Measurements from ENCODE around the gene NUP153. TPM values are rescaled to one million over a fixed set of nuclear protein-coding genes. Genes with fewer than 3 reads are reported as not detected.

Gene NUP153
- polyA plus RNA-seq, 1 donor from 2014 or later: 20.6 TPM

DNA sequence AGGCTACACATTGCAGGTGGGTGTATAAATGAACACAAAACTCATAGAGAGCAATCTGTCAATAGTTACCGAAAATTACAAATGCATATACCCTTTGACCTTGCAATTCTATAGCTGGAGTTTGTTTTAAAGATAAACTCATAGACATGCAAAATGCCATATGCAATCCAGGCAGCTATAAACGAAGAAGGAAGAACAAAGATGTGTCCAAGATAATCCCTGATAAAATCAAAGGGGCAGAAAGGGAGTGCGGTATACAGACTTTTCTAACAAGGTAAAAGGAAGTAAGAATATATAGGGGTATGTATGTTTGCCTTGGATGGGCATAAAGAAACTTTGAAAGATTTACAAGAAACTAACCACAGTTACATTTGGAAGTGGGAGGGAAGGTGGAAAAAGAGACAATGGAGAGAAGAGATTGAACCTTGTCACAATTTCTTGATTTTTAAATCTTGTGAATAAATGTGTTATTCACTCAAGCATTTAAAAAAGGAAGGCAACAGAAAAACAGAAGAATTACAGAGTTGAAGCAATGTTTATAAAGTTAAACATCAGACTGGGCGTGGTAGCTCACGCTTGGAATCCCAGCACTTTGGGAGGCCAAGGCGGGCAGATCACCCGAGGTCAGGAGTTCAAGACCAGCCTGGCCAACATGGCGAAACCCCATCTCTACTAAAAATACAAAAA lies 76.8 kb downstream of the NUP153 start:
- no peaks in the 10 kb centered on the region for H3K9me2 ChIP-seq (ENCODE audit: insufficient read depth, low read length)
- no peak for TF ChIP-seq MXI1 (conservative IDR thresholded peaks at IDR 0.05; ENCODE audit: poor library complexity, severe bottlenecking)
- TF ChIP-seq EZH2 (IDR thresholded peaks at IDR 0.05; ENCODE audit: borderline replicate concordance, insufficient read depth, low read length, poor library complexity, severe bottlenecking): no peak
- no peak for TF ChIP-seq EP300 (conservative IDR thresholded peaks at IDR 0.05; ENCODE audit: poor library complexity, severe bottlenecking)
- no peaks in the 10 kb centered on the region for H3F3A ChIP-seq (ENCODE audit: insufficient read depth, low read length, poor library complexity, severe bottlenecking)
- peaks cover 9% of the 10 kb centered on the region for H3K36me3 ChIP-seq (ENCODE audit: insufficient read depth, low read length)
- no peaks in the 10 kb centered on the region for H3K79me2 ChIP-seq (replicated peaks; ENCODE audit: insufficient read depth, low read length)
- no peaks in the 10 kb centered on the region for H4K20me1 ChIP-seq (ENCODE audit: insufficient read depth)
- no peaks in the 10 kb centered on the region for H3K27me3 ChIP-seq (ENCODE audit: insufficient read depth, low read depth, low read length)
- H3K4me3 ChIP-seq (ENCODE audit: low read length): no peak overlapping the region
- no peak overlapping the region for H3K27ac ChIP-seq (ENCODE audit: low read length)
- H3K9ac ChIP-seq (ENCODE audit: low read length): no peak overlapping the region
- no peaks in the 10 kb centered on the region for H3K9me3 ChIP-seq (ENCODE audit: low read length)
- no peak overlapping the region for H2AFZ ChIP-seq (ENCODE audit: low read depth, low read length)
- H3K4me2 ChIP-seq (ENCODE audit: low read length): no peak overlapping the region

GRCh38 chr6:17628873-17629272 lies 77.9 kb downstream of the NUP153 start:
- no peaks in the 10 kb centered on the region for H3K9me2 ChIP-seq (ENCODE audit: insufficient read depth, low read length)
- H3K9ac ChIP-seq (ENCODE audit: low read length): no peak overlapping the region
- TF ChIP-seq, protein P1, sequence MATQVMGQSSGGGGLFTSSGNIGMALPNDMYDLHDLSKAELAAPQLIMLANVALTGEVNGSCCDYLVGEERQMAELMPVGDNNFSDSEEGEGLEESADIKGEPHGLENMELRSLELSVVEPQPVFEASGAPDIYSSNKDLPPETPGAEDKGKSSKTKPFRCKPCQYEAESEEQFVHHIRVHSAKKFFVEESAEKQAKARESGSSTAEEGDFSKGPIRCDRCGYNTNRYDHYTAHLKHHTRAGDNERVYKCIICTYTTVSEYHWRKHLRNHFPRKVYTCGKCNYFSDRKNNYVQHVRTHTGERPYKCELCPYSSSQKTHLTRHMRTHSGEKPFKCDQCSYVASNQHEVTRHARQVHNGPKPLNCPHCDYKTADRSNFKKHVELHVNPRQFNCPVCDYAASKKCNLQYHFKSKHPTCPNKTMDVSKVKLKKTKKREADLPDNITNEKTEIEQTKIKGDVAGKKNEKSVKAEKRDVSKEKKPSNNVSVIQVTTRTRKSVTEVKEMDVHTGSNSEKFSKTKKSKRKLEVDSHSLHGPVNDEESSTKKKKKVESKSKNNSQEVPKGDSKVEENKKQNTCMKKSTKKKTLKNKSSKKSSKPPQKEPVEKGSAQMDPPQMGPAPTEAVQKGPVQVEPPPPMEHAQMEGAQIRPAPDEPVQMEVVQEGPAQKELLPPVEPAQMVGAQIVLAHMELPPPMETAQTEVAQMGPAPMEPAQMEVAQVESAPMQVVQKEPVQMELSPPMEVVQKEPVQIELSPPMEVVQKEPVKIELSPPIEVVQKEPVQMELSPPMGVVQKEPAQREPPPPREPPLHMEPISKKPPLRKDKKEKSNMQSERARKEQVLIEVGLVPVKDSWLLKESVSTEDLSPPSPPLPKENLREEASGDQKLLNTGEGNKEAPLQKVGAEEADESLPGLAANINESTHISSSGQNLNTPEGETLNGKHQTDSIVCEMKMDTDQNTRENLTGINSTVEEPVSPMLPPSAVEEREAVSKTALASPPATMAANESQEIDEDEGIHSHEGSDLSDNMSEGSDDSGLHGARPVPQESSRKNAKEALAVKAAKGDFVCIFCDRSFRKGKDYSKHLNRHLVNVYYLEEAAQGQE (IDR thresholded peaks at IDR 0.05; ENCODE audit: borderline replicate concordance): no peak
- TF ChIP-seq TAF1 (IDR thresholded peaks at IDR 0.05; ENCODE audit: low read depth): no peak
- no peak for TF ChIP-seq CTCF (IDR thresholded peaks at IDR 0.05; ENCODE audit: poor library complexity, severe bottlenecking)
- no peak for TF ChIP-seq POLR2AphosphoS5 (IDR thresholded peaks at IDR 0.05)
- no peak for TF ChIP-seq EP300 (conservative IDR thresholded peaks at IDR 0.05; ENCODE audit: poor library complexity, severe bottlenecking)
- TF ChIP-seq EZH2 (IDR thresholded peaks at IDR 0.05; ENCODE audit: borderline replicate concordance, insufficient read depth, low read length, poor library complexity, severe bottlenecking): no peak
- no peaks in the 10 kb centered on the region for H3F3A ChIP-seq (ENCODE audit: insufficient read depth, low read length, poor library complexity, severe bottlenecking)
- no peaks in the 10 kb centered on the region for H3K9me3 ChIP-seq (ENCODE audit: low read length)
- H3K36me3 ChIP-seq (ENCODE audit: insufficient read depth, low read length): peaks cover 9% of the 10 kb centered on the region
- no peak overlapping the region for H3K4me3 ChIP-seq (ENCODE audit: low read length)
- H3K79me2 ChIP-seq (replicated peaks; ENCODE audit: insufficient read depth, low read length): no peaks in the 10 kb centered on the region
- no peak overlapping the region for H3K4me2 ChIP-seq (ENCODE audit: low read length)
- H3K27me3 ChIP-seq (ENCODE audit: insufficient read depth, low read depth, low read length): no peaks in the 10 kb centered on the region
- H2AFZ ChIP-seq (ENCODE audit: low read depth, low read length): no peak overlapping the region
- H4K20me1 ChIP-seq (ENCODE audit: insufficient read depth): no peaks in the 10 kb centered on the region
- H3K27ac ChIP-seq (ENCODE audit: low read length): no peak overlapping the region

DNA sequence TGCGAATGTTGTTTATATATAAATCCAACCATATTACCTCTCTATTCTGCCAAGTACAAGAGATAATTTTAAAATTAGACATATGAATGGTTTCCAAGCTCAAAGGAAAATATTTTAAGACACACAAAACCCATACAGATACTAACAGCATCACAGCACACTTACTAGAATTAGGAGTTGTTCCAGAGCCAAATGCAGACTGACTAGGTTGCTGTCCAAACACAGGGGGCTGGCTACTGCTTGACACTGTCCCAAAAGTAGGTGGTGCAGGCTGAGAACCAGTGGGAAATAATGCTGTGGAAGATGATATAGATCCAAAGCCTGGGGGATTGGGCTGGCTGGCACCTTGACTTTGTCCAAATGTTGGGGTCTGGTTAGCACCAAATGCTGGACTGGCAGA lies 82.3 kb downstream of the NUP153 start:
- no peak overlapping the region for H2AFZ ChIP-seq (ENCODE audit: low read depth, low read length)
- no peaks in the 10 kb centered on the region for H3F3A ChIP-seq (ENCODE audit: insufficient read depth, low read length, poor library complexity, severe bottlenecking)
- no peak overlapping the region for H3K4me3 ChIP-seq (ENCODE audit: low read length)
- no peaks in the 10 kb centered on the region for H3K9me3 ChIP-seq (ENCODE audit: low read length)
- no peak overlapping the region for H3K27ac ChIP-seq (ENCODE audit: low read length)
- H3K9me2 ChIP-seq (ENCODE audit: insufficient read depth, low read length): no peaks in the 10 kb centered on the region
- H3K9ac ChIP-seq (ENCODE audit: low read length): no peak overlapping the region
- H3K79me2 ChIP-seq (replicated peaks; ENCODE audit: insufficient read depth, low read length): no peaks in the 10 kb centered on the region
- H3K27me3 ChIP-seq (ENCODE audit: insufficient read depth, low read depth, low read length): no peaks in the 10 kb centered on the region
- H3K36me3 ChIP-seq (ENCODE audit: insufficient read depth, low read length): peaks cover 14% of the 10 kb centered on the region
- H4K20me1 ChIP-seq (ENCODE audit: insufficient read depth): no peaks in the 10 kb centered on the region
- TF ChIP-seq, protein P1 (IDR thresholded peaks at IDR 0.05; ENCODE audit: borderline replicate concordance): no peak
- TF ChIP-seq RAD21 (conservative IDR thresholded peaks at IDR 0.05) (no peak), SMC3 (conservative IDR thresholded peaks at IDR 0.05; ENCODE audit: poor library complexity) (no peak)
- no peak overlapping the region for H3K4me2 ChIP-seq (ENCODE audit: low read length)

All from neural cell (in vitro differentiated cells).